GM21360 (cell line): ENCODE data around the gene PHYH.

Experiments used
- ATAC-seq: cut with Tn5 transposase; IDR thresholded peaks from one replicate; pipeline ENCODE4 v1.9.1; 2021; ENCODE audit warnings: mild to moderate bottlenecking, moderate library complexity; ENCODE audit not compliant: unreplicated experiment

Gene PHYH

GRCh38 chr10:13231190-13231589 is 68.7 kb downstream of the PHYH start:
- ATAC-seq: no peak
